Central memory CD8-positive, alpha-beta T cell (primary cell): ENCODE results near the gene GALNS.

ENCODE experiments used
- ATAC-seq: fragments of 150-1000 bp; cut with Tn5 transposase; replicated peaks from 2 replicates; pipeline ENCODE4 v1.10.0; 2022; ENCODE audit warnings: mild to moderate bottlenecking, moderate FRiP score, moderate number of reproducible peaks; ENCODE audit not compliant: poor library complexity, severe bottlenecking; ENCODE audit errors: extremely low read depth
- DNase-seq, 2 donors: peaks; one replicate each; pipeline ENCODE4 v3.0.0; 2021; ENCODE audit warnings: low spot score in 2 of 2
- H3K27ac Mint-ChIP-seq: one replicate; pipeline ENCODE4 v1.8.0; 2022; ENCODE audit warnings: low read depth, mild to moderate bottlenecking, moderate library complexity, mixed read lengths
- H3K27me3 Mint-ChIP-seq: one replicate; pipeline ENCODE4 v1.8.0; 2022; ENCODE audit warnings: mixed read lengths
- H3K36me3 Mint-ChIP-seq: one replicate; pipeline ENCODE4 v1.8.0; 2022; ENCODE audit warnings: mild to moderate bottlenecking, moderate library complexity, mixed read lengths; ENCODE audit not compliant: insufficient read depth
- H3K4me1 Mint-ChIP-seq: one replicate; pipeline ENCODE4 v1.8.0; 2022; ENCODE audit warnings: mixed read lengths
- H3K4me3 Mint-ChIP-seq: one replicate; pipeline ENCODE4 v1.8.0; 2022; ENCODE audit warnings: mild to moderate bottlenecking, moderate library complexity, mixed read lengths
- H3K9me3 Mint-ChIP-seq: one replicate; pipeline ENCODE4 v1.8.0; 2022; ENCODE audit warnings: mixed read lengths

Gene GALNS

DNA sequence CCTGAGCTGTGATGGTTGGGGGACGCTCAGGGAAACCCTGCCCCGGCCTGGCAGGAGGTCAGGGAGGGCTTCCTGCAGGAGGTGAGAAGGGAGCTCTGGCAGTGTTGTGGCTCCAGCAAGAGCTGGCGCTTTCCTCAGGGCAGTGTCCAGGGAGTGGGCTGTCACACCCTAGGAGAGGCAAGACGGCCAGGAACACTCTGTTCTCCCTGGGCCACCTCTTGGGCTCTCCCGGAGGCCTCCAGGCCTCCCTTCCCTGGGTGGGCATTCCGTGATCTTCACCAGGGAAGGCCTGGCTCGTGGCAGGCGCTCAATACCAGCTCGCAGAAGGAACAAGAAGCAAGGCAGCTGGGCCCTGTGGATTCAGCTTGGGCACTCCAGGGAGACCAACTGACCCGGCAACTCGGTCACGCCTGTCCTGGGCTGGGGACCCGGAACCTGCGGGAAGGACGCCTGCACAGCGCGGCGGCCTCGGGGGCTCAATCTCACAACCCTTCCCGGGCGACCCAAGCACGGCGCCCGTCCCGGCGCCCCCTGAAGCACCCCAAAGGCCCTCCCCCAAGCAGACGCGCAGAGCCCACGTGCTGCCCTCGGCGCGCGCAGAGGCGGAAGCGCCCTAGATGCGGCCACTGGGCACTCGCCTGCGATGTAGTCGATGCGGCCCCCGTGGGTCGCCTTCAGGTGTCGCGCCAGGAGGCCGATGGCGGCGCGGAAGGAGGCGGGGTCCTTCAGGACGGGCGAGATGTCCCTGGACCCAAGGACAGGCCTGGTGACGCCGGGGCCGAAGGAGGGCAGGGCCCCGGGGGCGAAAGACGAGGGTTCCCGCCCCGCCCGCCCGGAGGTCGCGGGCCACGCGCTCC, 45.6 kb downstream of the GALNS start:
- H3K4me1 Mint-ChIP-seq, result peaks cover 18% of the 10 kb centered on the region
- no peaks in the 10 kb centered on the region for H3K9me3 Mint-ChIP-seq
- H3K27ac Mint-ChIP-seq, result peak overlapping the region; percentile 89
- peak; percentile 61 for ATAC-seq
- no peaks in the 10 kb centered on the region for H3K27me3 Mint-ChIP-seq
- H3K4me3 Mint-ChIP-seq, result peak overlapping the region; percentile 88
- H3K36me3 Mint-ChIP-seq, result peaks cover 15% of the 10 kb centered on the region
- peak; percentile 40 to 41 for DNase-seq

DNA sequence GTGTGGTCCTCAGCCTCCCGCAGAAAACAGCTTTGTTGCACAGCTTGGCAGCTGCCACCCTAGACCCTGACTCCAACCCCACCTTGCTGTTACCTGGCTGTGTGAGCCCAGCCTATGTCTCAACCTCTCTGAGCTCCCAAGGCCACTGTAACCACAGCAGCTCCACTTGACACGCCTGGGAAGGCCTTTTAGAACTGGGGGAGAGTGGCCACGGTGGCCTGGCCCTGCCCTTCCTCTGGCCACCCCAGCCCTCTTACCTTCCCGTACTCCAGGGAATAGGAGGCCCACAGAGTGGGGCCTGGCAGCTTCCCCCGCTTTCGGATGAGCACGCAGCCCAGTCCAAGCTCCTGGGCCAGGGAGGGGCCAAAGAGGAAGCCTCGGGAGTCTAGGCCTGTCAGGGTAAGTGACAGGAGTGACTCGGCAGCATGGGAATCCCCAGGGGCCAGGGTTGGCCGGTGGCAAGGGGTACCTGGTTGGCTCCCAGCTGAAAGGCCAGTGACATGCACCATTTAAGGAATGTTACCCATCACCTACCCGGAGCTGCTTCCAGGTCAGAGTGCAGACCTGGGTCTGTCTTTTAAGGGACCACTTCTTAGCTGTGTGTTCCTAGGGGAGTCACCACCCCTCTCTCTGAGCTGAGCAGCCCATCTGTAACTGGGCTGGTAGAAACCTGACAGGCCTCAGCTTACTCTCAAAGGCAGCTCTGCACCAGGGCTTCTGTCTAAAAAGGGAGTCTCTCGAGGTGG, 46.4 kb downstream of the GALNS start:
- ATAC-seq, result no peak
- peak overlapping the region; percentile 88 for H3K4me3 Mint-ChIP-seq

DNA sequence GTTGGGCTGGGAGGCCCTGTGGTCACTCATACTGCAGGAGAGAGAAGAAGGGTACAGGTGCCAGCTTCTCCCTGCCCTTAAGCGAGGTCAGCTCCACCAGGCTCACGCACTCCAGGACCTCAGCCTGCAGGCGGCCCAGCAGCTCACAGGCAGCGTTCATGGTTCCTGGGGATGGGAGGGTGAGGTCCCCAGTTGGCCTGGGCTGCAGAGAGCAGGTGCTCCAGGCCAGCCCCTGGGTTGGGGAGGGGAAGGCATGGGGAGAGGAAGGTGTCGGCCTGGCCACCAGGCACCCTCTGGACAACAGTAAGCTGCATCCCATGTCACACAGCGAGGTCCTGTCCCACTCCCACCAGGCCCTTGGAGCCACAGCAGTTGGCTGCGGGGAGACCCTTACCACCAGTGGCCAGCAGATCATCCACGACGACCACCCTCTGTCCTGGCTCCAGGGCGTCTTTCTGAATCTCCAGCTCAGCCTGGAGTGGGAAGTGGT, 47.0 kb downstream of the GALNS start:
- H3K27ac Mint-ChIP-seq, result no peak overlapping the region
- peaks cover 15% of the 10 kb centered on the region for H3K36me3 Mint-ChIP-seq
- no peaks in the 10 kb centered on the region for H3K9me3 Mint-ChIP-seq
- DNase-seq (no peak), ATAC-seq (no peak)
- H3K4me3 Mint-ChIP-seq, result peak overlapping the region; percentile 20
- H3K27me3 Mint-ChIP-seq, result no peaks in the 10 kb centered on the region
- peaks cover 18% of the 10 kb centered on the region for H3K4me1 Mint-ChIP-seq

More for the DNA sequence above, 46.4 kb downstream of the GALNS start:
- H3K9me3 Mint-ChIP-seq, result no peaks in the 10 kb centered on the region
- peaks cover 15% of the 10 kb centered on the region for H3K36me3 Mint-ChIP-seq
- DNase-seq, result no peak
- H3K27me3 Mint-ChIP-seq, result no peaks in the 10 kb centered on the region
- H3K4me1 Mint-ChIP-seq, result peaks cover 18% of the 10 kb centered on the region
- H3K27ac Mint-ChIP-seq, result peak overlapping the region; percentile 89

DNA sequence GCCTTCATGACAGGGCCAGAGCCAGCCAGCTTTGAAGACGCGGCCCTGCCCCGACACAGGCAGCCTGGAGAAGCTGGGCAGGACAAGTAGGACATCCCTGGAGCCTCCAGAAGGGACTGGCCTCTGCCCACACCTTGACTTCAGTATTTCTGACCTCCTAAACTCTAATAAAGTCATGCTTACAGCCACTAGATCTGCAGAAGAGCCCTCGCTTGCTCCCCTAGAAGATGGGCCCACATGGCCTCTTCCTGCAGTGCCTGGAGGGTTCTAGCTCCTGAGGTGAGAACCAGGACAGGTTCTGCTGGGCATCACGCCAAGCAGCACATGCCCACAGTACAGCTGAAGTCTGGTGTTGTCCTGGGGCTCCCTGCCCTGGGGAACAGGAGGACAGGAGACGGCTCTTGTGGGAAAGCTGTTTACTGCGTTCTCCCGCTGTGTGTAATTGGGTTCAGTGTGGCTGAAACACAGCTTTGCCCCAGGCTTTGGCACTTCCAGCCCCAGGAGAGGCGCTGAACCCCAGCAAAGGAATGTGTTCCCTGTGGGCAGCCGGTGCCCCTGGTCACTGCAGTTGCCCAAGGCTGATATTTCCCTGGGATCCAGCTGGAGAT, 47.6 kb downstream of the GALNS start:
- Mint-ChIP-seq H3K9me3 (no peaks in the 10 kb centered on the region), H3K4me1 (peaks cover 18% of the 10 kb centered on the region), H3K4me3 (peak overlapping the region; percentile 20), H3K27ac (no peak overlapping the region), H3K27me3 (no peaks in the 10 kb centered on the region), H3K36me3 (peaks cover 15% of the 10 kb centered on the region)
- no peak for DNase-seq
- ATAC-seq, result no peak

DNA sequence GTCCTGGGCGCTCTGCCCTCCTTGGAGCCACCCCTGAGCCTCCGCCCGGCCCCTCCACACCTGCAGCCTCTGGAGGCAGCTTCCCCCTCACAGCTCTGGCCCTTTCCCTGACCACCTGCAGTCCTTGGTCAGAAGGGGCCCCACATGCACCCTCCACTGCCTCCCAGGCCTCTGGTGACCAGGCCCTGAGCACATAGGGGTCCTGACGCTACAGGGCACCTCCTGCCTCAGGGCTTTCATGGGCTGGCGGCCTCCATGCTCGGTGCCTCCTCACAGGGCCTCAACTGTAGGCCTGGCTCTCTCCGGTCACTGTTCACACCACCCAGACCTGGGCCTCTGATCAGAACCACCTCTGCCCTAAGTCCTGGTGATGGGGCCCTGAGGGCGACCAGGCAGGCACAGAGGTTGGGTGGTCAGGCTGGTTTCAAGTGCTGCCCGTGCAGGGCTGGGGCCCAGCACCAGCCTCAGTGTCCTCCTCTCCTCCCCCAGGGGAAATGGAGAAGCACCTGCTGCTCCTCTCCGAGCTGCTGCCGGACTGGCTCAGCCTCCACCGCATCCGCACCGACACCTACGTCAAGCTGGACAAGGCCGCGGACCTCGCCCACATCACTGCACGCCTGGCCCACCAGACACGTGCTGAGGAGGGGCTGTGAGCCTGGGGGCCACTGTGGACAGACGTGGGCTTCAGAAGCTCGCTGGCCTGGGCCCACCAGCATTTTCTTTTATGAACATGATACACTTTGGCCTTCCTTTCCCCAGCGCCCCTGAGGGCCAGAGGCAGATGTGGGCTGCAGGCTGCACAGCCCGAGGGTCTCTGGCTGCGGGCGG, 48.9 kb downstream of the GALNS start:
- DNase-seq (no peak), ATAC-seq (no peak)
- Mint-ChIP-seq H3K4me1 (peaks cover 18% of the 10 kb centered on the region), H3K36me3 (peaks cover 25% of the 10 kb centered on the region), H3K4me3 (no peak overlapping the region), H3K27me3 (no peaks in the 10 kb centered on the region), H3K9me3 (no peaks in the 10 kb centered on the region), H3K27ac (no peak overlapping the region)

DNA sequence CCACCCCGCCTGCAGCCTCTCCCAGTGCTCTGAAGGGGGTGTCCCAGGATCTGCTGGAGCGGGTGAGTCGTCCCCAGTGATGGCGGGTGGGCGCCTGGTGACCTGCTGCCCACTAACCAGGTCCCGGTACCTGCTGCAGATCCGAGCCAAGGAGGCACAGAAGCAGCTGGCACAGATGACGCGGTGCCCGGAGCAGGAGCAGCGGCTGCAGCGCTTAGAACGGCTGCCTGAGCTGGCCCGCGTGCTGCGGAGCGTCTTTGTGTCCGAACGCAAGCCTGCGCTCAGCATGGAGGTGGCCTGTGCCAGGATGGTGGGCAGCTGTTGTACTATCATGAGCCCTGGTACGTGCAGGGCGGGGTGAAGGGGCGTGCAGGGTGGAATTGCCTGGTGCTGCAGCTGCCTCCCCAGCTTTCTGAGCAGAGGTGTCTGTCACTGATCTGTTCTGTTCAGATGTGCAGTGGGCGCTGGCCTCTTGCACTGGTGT, 49.6 kb downstream of the GALNS start:
- H3K4me3 Mint-ChIP-seq, result no peak overlapping the region

DNA sequence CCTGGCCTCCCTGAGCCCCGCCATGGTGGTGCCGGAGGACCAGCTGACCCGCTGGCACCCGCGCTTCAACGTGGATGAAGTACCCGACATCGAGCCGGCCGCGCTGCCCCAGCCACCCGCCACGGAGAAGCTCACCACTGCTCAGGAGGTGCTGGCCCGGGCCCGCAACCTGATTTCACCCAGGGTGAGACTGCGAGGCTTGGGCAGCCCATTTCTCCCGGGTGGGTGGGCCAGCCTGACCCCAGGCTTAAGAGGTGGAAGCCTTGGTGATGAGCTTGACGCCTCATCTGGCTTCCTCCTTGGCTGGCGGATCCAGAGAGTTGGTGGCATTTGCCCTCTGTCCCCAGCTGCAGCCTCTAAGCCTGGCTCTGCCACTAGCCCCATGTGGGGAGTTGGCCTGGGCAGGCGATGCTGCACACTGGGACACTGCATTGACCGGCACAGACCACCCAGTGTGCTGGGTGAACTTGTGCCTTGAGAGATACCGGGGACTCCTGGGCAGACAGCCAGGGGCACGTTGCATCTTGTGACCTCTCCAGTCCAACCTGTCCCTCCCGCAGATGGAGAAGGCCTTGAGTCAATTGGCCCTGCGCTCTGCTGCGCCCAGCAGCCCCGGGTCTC, 50.1 kb downstream of the GALNS start:
- no peak for ATAC-seq
- Mint-ChIP-seq H3K4me3 (no peak overlapping the region), H3K27me3 (no peaks in the 10 kb centered on the region), H3K36me3 (peaks cover 25% of the 10 kb centered on the region), H3K9me3 (no peaks in the 10 kb centered on the region), H3K4me1 (peaks cover 13% of the 10 kb centered on the region), H3K27ac (no peak overlapping the region)
- DNase-seq, result no peak

More for the DNA sequence above, 49.6 kb downstream of the GALNS start:
- Mint-ChIP-seq H3K4me1 (peaks cover 18% of the 10 kb centered on the region), H3K36me3 (peaks cover 27% of the 10 kb centered on the region), H3K27ac (no peak overlapping the region), H3K9me3 (no peaks in the 10 kb centered on the region), H3K27me3 (no peaks in the 10 kb centered on the region)
- DNase-seq (no peak), ATAC-seq (no peak)

DNA sequence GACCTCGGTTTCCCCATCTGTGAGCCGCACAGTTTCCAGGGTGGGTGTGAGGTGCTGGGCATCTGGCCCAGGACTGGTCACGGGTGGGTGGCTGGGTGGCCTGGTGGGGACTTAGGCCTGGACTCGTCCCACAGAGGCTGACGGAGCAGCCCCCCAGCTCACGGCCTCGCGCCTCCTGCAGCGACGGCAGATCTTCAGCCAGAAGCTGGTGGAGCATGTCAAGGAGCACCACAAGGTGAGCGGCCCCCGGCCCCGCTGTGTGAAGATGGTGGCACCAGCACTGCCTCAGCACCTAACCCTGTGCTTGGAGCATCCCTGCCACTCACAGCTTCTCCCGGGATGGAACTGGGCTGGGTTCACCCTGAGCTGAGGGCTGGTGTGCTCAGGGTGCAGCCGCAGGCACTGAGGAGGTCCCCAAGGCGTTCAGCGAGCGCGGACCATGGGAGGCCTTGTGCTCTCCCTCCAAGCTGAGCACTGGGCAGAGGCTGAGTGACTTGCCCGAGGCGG, 50.8 kb downstream of the GALNS start:
- Mint-ChIP-seq H3K27ac (no peak overlapping the region), H3K36me3 (peaks cover 25% of the 10 kb centered on the region), H3K27me3 (no peaks in the 10 kb centered on the region), H3K4me1 (peaks cover 8% of the 10 kb centered on the region), H3K9me3 (no peaks in the 10 kb centered on the region), H3K4me3 (no peak overlapping the region)
- ATAC-seq (no peak), DNase-seq (no peak)

DNA sequence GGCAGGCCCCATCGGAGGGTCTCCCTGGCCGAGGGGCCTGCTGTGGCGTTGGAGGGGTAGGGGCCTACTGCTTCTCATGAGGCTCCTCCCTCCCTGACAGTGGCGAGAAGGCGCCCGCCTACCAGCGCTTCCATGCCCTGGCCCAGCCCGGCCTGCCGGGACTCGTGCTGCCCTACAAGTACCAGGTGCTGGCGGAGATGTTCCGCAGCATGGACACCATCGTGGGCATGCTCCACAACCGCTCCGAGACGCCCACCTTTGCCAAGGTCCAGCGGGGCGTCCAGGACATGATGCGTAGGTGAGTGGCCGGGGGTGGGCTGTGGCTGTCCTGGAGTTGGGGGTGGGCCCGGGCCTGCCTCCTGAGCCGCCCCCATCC, 51.4 kb downstream of the GALNS start:
- no peak for DNase-seq
- peaks cover 27% of the 10 kb centered on the region for H3K36me3 Mint-ChIP-seq
- H3K9me3 Mint-ChIP-seq, result no peaks in the 10 kb centered on the region
- no peaks in the 10 kb centered on the region for H3K27me3 Mint-ChIP-seq
- H3K4me3 Mint-ChIP-seq, result no peak overlapping the region
- ATAC-seq, result no peak
- peaks cover 4% of the 10 kb centered on the region for H3K4me1 Mint-ChIP-seq
- no peak overlapping the region for H3K27ac Mint-ChIP-seq

DNA sequence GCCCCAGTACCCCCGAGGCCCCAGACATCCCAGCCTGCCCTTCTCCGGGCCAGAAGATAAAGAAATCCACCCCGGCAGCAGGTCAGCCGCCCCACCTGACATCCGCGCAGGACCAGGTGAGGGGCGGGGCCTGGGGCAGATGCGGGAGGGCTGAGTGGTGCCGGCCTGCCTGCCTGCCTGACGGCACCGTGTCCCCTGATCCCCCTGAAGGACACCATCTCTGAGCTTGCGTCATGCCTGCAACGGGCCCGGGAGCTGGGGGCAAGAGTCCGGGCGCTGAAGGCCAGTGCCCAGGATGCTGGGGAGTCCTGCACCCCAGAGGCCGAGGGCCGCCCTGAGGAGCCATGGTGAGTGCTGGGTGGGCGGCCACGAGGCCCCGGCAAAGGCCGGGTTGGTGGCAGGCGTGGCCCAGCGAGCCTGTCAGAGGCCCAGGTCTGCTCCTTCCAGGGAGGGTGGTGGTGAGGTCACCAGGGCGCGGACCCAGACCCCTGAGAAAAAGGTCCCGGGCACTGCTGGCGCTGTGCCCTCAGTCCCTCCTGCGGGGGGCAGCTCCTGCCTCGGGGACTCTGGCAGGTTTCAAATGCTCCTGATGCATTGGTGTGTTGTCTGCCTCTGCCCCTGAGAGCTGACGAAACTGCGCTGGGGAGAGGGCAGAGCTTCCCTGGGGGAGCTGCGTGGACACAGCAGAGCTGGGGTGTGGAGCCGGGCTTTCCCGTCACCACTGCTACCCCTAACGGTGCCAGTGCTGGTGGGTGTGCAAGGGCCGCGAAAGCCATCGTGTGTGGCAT, 52.0 kb downstream of the GALNS start:
- H3K36me3 Mint-ChIP-seq, result peaks cover 25% of the 10 kb centered on the region
- DNase-seq (no peak), ATAC-seq (no peak)
- H3K27me3 Mint-ChIP-seq, result no peaks in the 10 kb centered on the region
- H3K9me3 Mint-ChIP-seq, result no peaks in the 10 kb centered on the region
- peak overlapping the region; percentile 88 for H3K27ac Mint-ChIP-seq
- H3K4me3 Mint-ChIP-seq, result peak overlapping the region; percentile 81
- peaks cover 4% of the 10 kb centered on the region for H3K4me1 Mint-ChIP-seq

DNA sequence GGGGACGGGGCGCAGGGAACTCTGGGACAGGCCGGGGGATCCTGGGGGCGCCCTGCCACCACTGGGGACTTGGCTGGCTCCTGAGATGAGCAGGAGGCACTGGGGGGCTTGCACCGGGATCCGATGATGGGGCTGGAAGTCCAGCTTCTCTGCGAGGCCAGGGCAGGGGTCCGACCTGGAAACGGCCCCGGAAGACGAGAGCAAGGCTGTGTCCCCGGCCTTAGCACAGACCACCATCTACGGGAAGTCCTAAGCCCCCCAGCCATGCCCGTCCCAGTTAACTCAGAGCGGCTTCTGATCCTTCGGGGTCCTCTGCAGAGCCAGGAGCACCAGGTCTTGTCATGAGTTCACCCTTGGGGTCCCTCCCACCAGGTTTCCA, 52.6 kb downstream of the GALNS start:
- Mint-ChIP-seq H3K27me3 (no peaks in the 10 kb centered on the region), H3K4me1 (peaks cover under 1% of the 10 kb centered on the region), H3K9me3 (no peaks in the 10 kb centered on the region), H3K4me3 (peak overlapping the region; percentile 81), H3K27ac (peak overlapping the region; percentile 88), H3K36me3 (peaks cover 23% of the 10 kb centered on the region)
- DNase-seq, result no peak
- no peak for ATAC-seq
